ENCODE results near the gene COQ5. TPM values are rescaled to one million over a fixed set of nuclear protein-coding genes. Genes with fewer than 3 reads are reported as not detected.

Gene COQ5, protein sequence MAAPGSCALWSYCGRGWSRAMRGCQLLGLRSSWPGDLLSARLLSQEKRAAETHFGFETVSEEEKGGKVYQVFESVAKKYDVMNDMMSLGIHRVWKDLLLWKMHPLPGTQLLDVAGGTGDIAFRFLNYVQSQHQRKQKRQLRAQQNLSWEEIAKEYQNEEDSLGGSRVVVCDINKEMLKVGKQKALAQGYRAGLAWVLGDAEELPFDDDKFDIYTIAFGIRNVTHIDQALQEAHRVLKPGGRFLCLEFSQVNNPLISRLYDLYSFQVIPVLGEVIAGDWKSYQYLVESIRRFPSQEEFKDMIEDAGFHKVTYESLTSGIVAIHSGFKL
- total RNA-seq: 15.3 TPM

DNA sequence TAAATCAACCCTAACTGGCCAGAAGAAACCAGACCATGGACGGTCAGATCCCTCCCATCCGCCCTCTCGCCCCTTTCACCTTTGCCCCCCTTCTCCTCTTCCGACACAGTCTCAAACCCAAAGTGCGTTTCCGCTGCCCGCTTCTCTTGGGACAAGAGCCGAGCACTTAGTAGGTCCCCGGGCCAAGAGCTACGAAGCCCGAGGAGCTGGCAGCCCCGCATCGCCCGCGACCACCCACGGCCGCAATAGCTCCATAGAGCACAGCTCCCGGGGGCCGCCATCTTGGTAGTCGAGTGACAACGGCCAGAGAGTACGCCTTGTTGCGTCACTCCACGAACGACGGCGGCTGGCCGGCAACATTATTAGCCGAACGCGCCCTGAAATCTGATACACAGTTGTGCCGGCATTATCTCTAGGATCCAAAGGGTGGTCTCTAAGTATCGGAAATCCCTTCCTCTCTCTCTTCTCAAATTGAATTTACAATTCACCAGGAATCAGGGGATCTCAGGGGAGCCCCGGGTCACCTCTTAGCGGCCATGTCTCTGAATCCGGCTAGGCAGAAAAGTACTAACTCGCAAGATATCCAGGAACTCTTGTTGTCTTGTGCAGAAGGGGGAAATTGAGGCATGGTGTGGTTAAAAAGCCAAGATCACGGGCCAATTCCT lies at the start of gene COQ5:
COQ5 (minus strand) TSS at position 298 of the 665 bp plus-strand sequence; CDS start at position 281, 17 bp downstream.
- peak; percentile 68 to 88 (median 84) for DNase-seq (ENCODE audit: low read depth in 2 of 3, low spot score in 2 of 3)

- DNase-seq (ENCODE audit: low read depth in 2 of 3, low spot score in 2 of 3): no peak
Measured at GRCh38 chr12:120574106-120574505, 45.1 kb upstream of the COQ5 start.

GRCh38 chr12:120573560-120573959 lies 44.6 kb upstream of the COQ5 start:
- no peak for DNase-seq (ENCODE audit: low read depth in 2 of 3, low spot score in 2 of 3)

DNA sequence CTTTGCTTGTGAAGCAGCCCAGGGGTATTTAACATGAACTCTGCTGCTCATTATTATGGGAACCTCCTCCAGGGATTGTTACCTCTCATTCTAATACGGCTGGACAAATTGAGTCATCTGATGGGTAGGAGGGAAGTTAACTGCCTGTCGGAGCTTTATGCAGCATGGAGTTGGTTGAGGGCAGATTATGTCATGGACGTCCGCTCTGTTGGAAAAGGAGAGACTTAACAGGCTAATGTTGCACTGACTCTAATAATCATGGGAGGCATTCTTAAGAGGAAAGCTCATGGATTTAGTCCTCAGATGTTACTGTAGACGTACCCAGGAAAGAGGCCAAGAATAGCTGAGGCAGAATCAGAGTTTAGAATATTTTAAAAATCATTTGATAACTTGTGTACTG lies 42.3 kb upstream of the COQ5 start:
- DNase-seq (ENCODE audit: low read depth in 2 of 3, low spot score in 2 of 3): no peak

GRCh38 chr12:120563495-120563894 lies 34.5 kb upstream of the COQ5 start:
- DNase-seq (ENCODE audit: low read depth in 2 of 3, low spot score in 2 of 3): no peak

DNA sequence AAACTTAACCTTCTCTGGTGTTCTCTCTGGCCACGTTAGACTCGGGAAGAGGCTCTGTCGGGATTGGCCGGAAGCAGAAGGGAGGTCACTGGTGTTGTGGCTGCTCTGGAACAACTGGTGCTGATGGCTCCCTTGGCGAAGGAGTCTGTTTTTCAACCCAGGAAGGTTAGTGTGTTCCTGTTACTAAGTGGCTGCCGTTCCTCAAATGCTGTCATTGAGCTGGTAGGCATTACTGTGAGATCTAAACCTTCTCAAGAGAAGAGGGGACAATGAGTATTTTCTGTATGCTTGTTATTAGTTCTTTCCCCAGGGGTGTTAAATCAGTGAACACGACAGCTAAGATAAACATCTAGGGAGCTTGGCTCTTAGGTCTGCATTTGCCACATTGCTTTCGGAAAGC lies 33.9 kb upstream of the COQ5 start:
- DNase-seq (ENCODE audit: low read depth in 2 of 3, low spot score in 2 of 3): no peak

- no peak for DNase-seq (ENCODE audit: low read depth in 2 of 3, low spot score in 2 of 3)
Measured at GRCh38 chr12:120557589-120557988, 28.6 kb upstream of the COQ5 start.

- DNase-seq (ENCODE audit: low read depth in 2 of 3, low spot score in 2 of 3): no peak
Measured at GRCh38 chr12:120554678-120555077, 25.7 kb upstream of the COQ5 start.

- DNase-seq (ENCODE audit: low read depth in 2 of 3, low spot score in 2 of 3): no peak
Measured at GRCh38 chr12:120546050-120546386, 17.1 kb upstream of the COQ5 start.

GRCh38 chr12:120544691-120545090 lies 15.7 kb upstream of the COQ5 start:
- no peak for DNase-seq (ENCODE audit: low read depth in 2 of 3, low spot score in 2 of 3)

DNA sequence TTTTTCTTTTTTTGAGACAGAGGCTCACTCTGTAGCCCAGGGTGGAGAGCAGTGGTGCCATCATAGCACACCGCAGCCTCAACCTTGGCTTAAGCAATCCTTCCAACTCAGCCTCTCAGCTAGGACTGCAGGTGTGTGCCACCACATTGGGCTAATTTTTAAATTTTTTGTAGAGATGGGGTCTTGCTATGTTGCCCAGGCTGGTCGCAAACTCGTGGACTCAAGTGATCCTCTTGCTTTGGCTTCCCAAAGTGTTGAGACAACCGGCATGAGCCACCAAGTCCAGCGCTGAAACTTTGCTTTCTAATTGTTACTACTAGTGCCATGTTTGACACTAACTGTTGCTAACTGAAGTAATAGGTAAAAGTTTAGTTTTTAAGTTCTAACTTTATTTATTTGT lies 13.2 kb upstream of the COQ5 start:
- no peak for DNase-seq (ENCODE audit: low read depth in 2 of 3, low spot score in 2 of 3)

- DNase-seq (ENCODE audit: low read depth in 2 of 3, low spot score in 2 of 3): peak in 2 of 3 donors; percentile 70 to 84
Measured at GRCh38 chr12:120540445-120540844, 11.5 kb upstream of the COQ5 start.

DNA sequence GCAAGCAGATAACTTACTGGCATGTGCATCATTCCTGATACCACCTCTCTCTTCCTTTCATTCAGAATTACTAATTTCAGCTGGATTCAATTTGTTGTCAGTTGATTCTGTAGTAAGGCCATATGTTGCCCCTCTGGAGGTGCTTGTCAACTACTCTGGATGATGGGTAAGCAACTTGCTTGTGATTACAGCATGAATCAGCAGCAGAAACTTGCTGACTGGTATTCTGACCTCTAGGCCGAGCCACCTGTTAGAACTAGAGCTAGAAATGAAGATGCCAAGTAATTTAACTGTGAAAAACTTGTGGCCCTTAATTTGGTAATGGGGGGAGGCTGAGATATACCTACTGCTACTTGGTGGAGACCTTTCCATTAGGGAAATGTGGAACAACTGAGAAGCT lies 10.3 kb upstream of the COQ5 start:
- DNase-seq (ENCODE audit: low read depth in 2 of 3, low spot score in 2 of 3): no peak

- peak in 1 of 3 donors; percentile 64 for DNase-seq (ENCODE audit: low read depth in 2 of 3, low spot score in 2 of 3)
Measured at GRCh38 chr12:120538281-120539156, 9.6 kb upstream of the COQ5 start.

DNA sequence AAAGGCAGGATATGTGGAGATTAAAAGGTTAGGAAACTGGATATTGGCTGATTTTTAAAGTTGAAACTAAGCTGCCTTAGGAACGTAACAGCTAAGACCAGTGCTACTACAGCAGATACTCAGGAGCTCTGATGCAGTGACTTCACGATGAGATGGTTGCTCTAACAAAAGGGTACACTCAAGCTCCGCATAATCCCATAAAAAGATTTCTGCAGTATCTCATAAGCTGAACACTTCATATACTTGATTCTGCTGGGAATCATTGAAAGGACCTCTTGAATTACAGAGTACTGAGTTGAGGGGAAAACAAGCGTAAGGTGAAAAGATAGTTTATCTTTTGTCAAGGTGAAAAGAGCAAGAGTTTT lies 8.9 kb upstream of the COQ5 start:
- no peak for DNase-seq (ENCODE audit: low read depth in 2 of 3, low spot score in 2 of 3)

DNA sequence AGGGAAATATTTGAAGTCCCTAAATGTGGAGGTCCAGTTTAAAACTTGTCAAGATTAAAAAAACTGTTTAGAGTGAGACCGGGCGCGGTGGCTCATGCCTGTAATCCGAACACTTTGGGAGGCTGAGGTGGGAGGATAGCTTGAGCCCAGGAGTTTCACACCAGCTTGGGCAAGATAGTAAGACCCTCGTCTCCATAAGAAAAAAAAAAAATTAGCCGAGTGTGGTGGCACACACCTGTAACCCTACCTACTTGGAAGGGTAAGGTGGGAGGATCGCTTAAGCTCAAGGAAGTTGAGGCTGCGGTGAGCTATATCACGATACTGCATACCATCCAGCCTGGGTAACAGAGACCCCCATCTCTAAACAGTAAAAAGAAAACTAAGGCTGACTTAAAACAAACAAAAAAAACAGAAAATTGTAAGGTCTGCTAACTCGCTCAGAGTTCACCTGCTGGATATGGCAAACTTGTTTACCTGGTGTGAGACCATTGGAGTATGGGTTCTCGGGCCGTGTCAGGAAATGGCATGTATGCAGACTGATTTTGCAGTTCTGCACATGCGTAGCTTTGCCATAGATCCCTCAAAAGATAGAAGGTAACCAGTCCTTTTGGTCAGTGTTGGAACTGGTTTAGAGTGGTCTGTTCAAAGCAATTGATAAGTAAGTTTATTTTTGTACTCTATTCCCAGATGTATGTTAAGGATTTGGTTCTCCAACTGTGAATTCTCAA lies 7.3 kb upstream of the COQ5 start:
- no peak for DNase-seq (ENCODE audit: low read depth in 2 of 3, low spot score in 2 of 3)

DNA sequence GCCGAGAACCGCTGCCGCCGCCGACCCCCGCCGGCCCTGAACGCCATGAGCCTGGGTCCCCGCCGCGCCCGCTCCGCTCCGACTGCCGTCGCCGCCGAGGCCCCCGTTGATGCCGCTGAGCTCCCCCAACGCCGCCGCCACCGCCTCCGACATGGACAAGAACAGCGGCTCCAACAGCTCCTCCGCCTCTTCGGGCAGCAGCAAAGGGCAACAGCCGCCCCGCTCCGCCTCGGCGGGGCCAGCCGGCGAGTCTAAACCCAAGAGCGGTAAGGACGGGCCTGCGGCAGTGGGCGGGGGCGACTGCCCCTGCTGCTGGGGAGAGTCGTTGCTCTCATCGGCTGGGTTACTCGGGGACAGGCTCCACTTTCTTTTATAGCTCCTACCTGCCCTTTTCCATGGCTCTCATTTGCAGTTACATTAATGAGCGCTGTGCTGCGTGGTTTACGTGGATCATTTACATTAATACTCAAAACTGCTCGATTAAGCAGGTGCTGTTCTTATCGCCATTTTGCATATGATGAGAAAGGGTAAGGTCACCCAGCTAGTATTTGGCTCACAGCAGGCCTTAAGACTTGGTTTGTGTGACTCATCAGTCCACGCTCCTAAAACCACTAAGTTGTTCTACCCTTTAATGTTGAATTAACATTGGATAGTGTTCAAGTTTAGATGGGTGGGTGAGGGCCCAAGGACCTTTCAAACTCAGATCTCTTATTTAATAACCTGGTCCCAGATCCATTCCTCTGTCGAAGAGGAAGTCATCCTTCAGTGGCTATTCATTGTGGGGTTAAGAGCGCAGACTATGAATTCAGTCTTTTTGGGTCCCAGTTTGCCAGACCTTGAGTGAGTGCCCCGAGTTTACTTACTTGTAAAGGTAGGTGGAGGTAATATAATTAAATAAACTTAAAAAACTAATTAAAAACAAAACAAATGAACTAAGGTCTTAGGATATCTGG lies 6.0 kb upstream of the COQ5 start:
- DNase-seq (ENCODE audit: low read depth in 2 of 3, low spot score in 2 of 3): peak; percentile 28 to 66 (median 60)

DNA sequence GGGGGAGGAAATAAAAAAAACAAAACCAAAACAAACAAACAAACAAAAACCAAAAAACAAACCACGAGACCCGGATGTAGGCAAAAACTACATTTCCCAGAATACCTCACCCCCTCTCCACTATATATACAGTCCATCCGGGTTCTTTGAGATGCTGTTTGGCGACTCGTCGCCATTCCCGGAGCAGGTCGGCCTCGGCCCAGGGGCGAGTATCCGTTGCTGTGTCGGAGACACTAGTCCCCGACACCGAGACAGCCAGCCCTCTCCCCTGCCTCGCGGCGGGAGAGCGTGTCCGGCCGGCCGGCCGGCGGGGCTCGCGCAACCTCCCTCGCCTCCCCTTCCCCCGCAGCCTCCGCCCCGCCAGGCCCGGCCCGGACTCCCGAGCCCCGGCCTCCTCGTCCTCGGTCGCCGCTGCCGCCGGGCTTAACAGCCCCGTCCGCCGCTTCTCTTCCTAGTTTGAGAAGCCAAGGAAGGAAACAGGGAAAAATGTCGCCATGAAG lies 5.3 kb upstream of the COQ5 start, which contains the start of gene RNF10:
RNF10 (plus strand) TSS at position 154 of the 500 bp plus-strand sequence. CDS start 456 bp downstream, outside the sequence.
- peak; percentile 76 to 93 (median 85) for DNase-seq (ENCODE audit: low read depth in 2 of 3, low spot score in 2 of 3)

GRCh38 chr12:120532701-120533238 lies 3.8 kb upstream of the COQ5 start:
- no peak for DNase-seq (ENCODE audit: low read depth in 2 of 3, low spot score in 2 of 3)
